Astrocyte of the spinal cord (primary cell): ENCODE data around the gene DTL.

Experiments used
- DNase-seq: peaks from one replicate; pipeline ENCODE4 v3.0.0; 2011; ENCODE audit warnings: low read depth, low spot score
- H3K4me3 ChIP-seq: 2 replicates; pipeline ENCODE4 v1.5.1; 2011; ENCODE audit warnings: low read depth, mild to moderate bottlenecking, low read length, moderate library complexity
- CTCF ChIP-seq: IDR thresholded peaks from 2 replicates; pipeline ENCODE4 v1.5.1; 2012; ENCODE audit warnings: low read depth, mild to moderate bottlenecking, low read length, inconsistent platforms
- in situ Hi-C: cut with HindIII; loops from 2 replicates; pipeline ENCODE4 v1.10.0; 2017; ENCODE audit warnings: low sequenced_read_pairs

DTL gene

GRCh38 chr1:212037900-212038299 is 2.4 kb downstream of the DTL start:
- TF ChIP-seq CTCF: no peak
- in situ Hi-C loops: no loop called here
- no peak for DNase-seq
- H3K4me3 ChIP-seq: no peak overlapping the region

GRCh38 chr1:212039622-212040021 is 4.1 kb downstream of the DTL start:
- no peak for DNase-seq
- no peak for TF ChIP-seq CTCF
- no peak overlapping the region for H3K4me3 ChIP-seq
- in situ Hi-C loops: no loop called here

- in situ Hi-C loops: no loop called here
- TF ChIP-seq CTCF: no peak
- no peak overlapping the region for H3K4me3 ChIP-seq
- DNase-seq: no peak
Observed at GRCh38 chr1:212040629-212041412, 5.3 kb downstream of the DTL start.

GRCh38 chr1:212042436-212042835 is 6.9 kb downstream of the DTL start:
- TF ChIP-seq CTCF: no peak
- in situ Hi-C loops: no loop called here
- no peak for DNase-seq
- no peak overlapping the region for H3K4me3 ChIP-seq

- H3K4me3 ChIP-seq: no peak overlapping the region
- in situ Hi-C loops: no loop called here
- DNase-seq: no peak
- no peak for TF ChIP-seq CTCF
Observed at GRCh38 chr1:212044851-212045250, 9.3 kb downstream of the DTL start.

- no peak overlapping the region for H3K4me3 ChIP-seq
- in situ Hi-C loops: no loop called here
- no peak for DNase-seq
- TF ChIP-seq CTCF: no peak
Observed at GRCh38 chr1:212045981-212046380, 10.4 kb downstream of the DTL start.
